Esophagus squamous epithelium (tissue), 4 donors: ENCODE results near the gene IGF1R.

Experiments used
- CTCF ChIP-seq, 6 experiments: fragments of 450-650 bp in 4 of 6; fragments of 200-600 bp in 2 of 6; sonication (generic) in 2 of 6; IDR thresholded peaks; one replicate each; pipeline ENCODE4 v1.5.1; 2016 to 2019; ENCODE audit warnings: antibody characterized with exemption in 6 of 6, mild to moderate bottlenecking in 4 of 6, moderate library complexity in 4 of 6
- POLR2A ChIP-seq, 4 donors: fragments of 450-650 bp; IDR thresholded peaks; one replicate each; pipeline ENCODE4 v1.6.1; 2017; ENCODE audit warnings: antibody characterized with exemption in 4 of 4, mild to moderate bottlenecking in 4 of 4, moderate library complexity in 3 of 4

- TF ChIP-seq POLR2A (IDR thresholded peaks at IDR 0.05) (no peak), CTCF (IDR thresholded peaks at IDR 0.05) (no peak)
Observed at GRCh38 chr15:98694161-98694560, 45.8 kb downstream of the IGF1R start.
